Measurements from ENCODE around the gene ITPRIP. TPM values are rescaled to one million over a fixed set of nuclear protein-coding genes. Genes with fewer than 3 reads are reported as not detected.

ITPRIP gene
- total RNA-seq, 3 donors from 2014 or later (not counting 1 experiment from before 2014, with no cell fraction given): 172 to 225 (median 176) TPM

GRCh38 chr10:104328646-104328895 lies 9.7 kb downstream of the ITPRIP start:
- Histone ChIP-seq H3K27me3 (ENCODE audit: control insufficient read depth, insufficient read depth, low read length) (no peaks in the 10 kb centered on the region), H3K4me3 (ENCODE audit: low read length) (peak overlapping the region; percentile 17), H3K36me3 (ENCODE audit: control insufficient read depth, insufficient read depth, low read length) (peaks cover 6% of the 10 kb centered on the region), H3K27ac (ENCODE audit: low read length) (peak overlapping the region; percentile 94), H3K9me3 (ENCODE audit: control insufficient read depth, insufficient read depth, low read length) (no peaks in the 10 kb centered on the region), H3K4me1 (ENCODE audit: control insufficient read depth, insufficient read depth, low read length) (peaks cover 96% of the 10 kb centered on the region)
- Mint-ChIP-seq H3K36me3 (peaks cover 6% of the 10 kb centered on the region), H3K27me3 (ENCODE audit: low read depth in 2 of 2) (no peaks in the 10 kb centered on the region), H3K9me3 (no peaks in the 10 kb centered on the region), H3K4me3 (peak overlapping the region; percentile 82), H3K27ac (peak overlapping the region; percentile 98 to 100), H3K4me1 (peaks cover 97 to 99% of the 10 kb centered on the region in 2 donors)
- intact Hi-C loops (cut with micrococcal nuclease): loop anchor here (2.0 to 10.0 kb wide), 2 partner anchors 60 to 414 kb away; partner anchors contain the start of genes GSTO2 and STN1
- TF ChIP-seq CTCF (IDR thresholded peaks at IDR 0.05): no peak
- DNase-seq: no peak
- ATAC-seq: no peak
- WGBS (ENCODE audit: insufficient coverage): 0% methylated on average over 3 of the region's 3 CpGs

- DNase-seq: peak in 1 of 2 donors; percentile 53
- intact Hi-C loops (cut with micrococcal nuclease): loop anchor here (2.0 to 10.0 kb wide), 2 partner anchors 59 to 413 kb away; partner anchors contain the start of genes GSTO2 and STN1
Observed at GRCh38 chr10:104327745-104328645, 10.3 kb downstream of the ITPRIP start.

GRCh38 chr10:104326991-104327610 lies 11.2 kb downstream of the ITPRIP start:
- H3K9me3 ChIP-seq (ENCODE audit: control insufficient read depth, insufficient read depth, low read length): no peaks in the 10 kb centered on the region
- Mint-ChIP-seq H3K4me3 (peak overlapping the region; percentile 82), H3K36me3 (no peaks in the 10 kb centered on the region), H3K4me1 (peaks cover 99 to 100% of the 10 kb centered on the region in 2 donors), H3K9me3 (no peaks in the 10 kb centered on the region), H3K27ac (peak overlapping the region; percentile 98 to 100), H3K27me3 (ENCODE audit: low read depth in 2 of 2) (no peaks in the 10 kb centered on the region)
- peaks cover 98% of the 10 kb centered on the region for H3K4me1 ChIP-seq (ENCODE audit: control insufficient read depth, insufficient read depth, low read length)
- ATAC-seq (no peak), DNase-seq (no peak)
- no peak overlapping the region for H3K4me3 ChIP-seq (ENCODE audit: low read length)
- whole genome bisulfite sequencing (ENCODE audit: insufficient coverage): 92% methylated on average over 9 of the region's 9 CpGs
- H3K27me3 ChIP-seq (ENCODE audit: control insufficient read depth, insufficient read depth, low read length): no peaks in the 10 kb centered on the region
- intact Hi-C loops (cut with micrococcal nuclease): loop anchor here (10.0 kb wide), 1 partner anchor 412 kb away; the partner anchor contains the start of gene STN1
- no peak for TF ChIP-seq CTCF (IDR thresholded peaks at IDR 0.05)
- H3K27ac ChIP-seq (ENCODE audit: low read length): peak overlapping the region; percentile 94
- H3K36me3 ChIP-seq (ENCODE audit: control insufficient read depth, insufficient read depth, low read length): peaks cover 6% of the 10 kb centered on the region

More at GRCh38 chr10:104327745-104328645, 10.3 kb downstream of the ITPRIP start:
- peaks cover 6% of the 10 kb centered on the region for H3K36me3 ChIP-seq (ENCODE audit: control insufficient read depth, insufficient read depth, low read length)
- no peak for TF ChIP-seq CTCF (IDR thresholded peaks at IDR 0.05)
- Mint-ChIP-seq H3K4me1 (peaks cover 97 to 99% of the 10 kb centered on the region in 2 donors), H3K27me3 (ENCODE audit: low read depth in 2 of 2) (no peaks in the 10 kb centered on the region), H3K27ac (peak overlapping the region; percentile 98 to 100), H3K9me3 (no peaks in the 10 kb centered on the region), H3K36me3 (peaks cover 3% of the 10 kb centered on the region), H3K4me3 (peak overlapping the region; percentile 82)
- no peaks in the 10 kb centered on the region for H3K27me3 ChIP-seq (ENCODE audit: control insufficient read depth, insufficient read depth, low read length)
- peaks cover 96% of the 10 kb centered on the region for H3K4me1 ChIP-seq (ENCODE audit: control insufficient read depth, insufficient read depth, low read length)
- peak overlapping the region; percentile 94 for H3K27ac ChIP-seq (ENCODE audit: low read length)
- WGBS (ENCODE audit: insufficient coverage): 21% methylated on average over 19 of the region's 20 CpGs
- no peaks in the 10 kb centered on the region for H3K9me3 ChIP-seq (ENCODE audit: control insufficient read depth, insufficient read depth, low read length)
- ATAC-seq: no peak
- peak overlapping the region; percentile 17 for H3K4me3 ChIP-seq (ENCODE audit: low read length)

All from natural killer cell (primary cell).